ENCODE measurements around the gene GNA12.
A peak's percentile ranks its signal among the peaks of the same experiment; 100 is the strongest.
"Not testable (repeated sequence)": the region's sequence is repeated elsewhere in the genome, so short reads cannot be mapped to it uniquely, and the experiment has no call there.

The GNA12 gene

DNA sequence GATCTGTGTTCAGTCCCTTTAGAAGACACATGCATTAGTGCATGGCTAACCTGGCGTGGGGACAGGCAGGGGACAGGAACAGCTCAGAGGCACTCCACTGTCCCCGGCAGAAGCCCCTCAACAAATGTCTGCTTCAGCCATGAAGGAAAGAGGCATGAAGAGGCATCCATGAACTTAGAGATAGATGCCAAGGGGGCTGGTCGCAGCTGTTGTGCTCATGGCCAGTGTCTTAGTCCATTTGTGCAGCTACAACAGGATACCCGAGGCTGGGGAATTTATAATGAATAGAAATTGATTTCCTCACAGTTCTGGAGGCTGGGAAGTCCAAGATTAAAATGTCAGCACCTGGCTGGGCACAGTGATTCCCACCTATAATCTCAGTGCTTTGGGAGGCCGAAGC lies 14.5 kb upstream of the GNA12 start:
- no peak overlapping the region for H3K4me3 ChIP-seq
- H3K36me3 ChIP-seq = peaks cover 37% of the 10 kb centered on the region
- peaks cover 52% of the 10 kb centered on the region for H3K4me1 ChIP-seq
- 0 out of 2 replicates have a peak, but pooled peaks cover 8% of the 10 kb centered on the region for H3K9me3 ChIP-seq
- H3K27me3 ChIP-seq = no peaks in the 10 kb centered on the region
- H3K27ac ChIP-seq = no peak overlapping the region
- TF ChIP-seq Cebpa-rat (IDR thresholded peaks at IDR 0.05) = no peak
- no peak overlapping the region for H3K9ac ChIP-seq
- no peaks in the 10 kb centered on the region for H4K20me1 ChIP-seq
- no peak overlapping the region for H3K4me2 ChIP-seq

DNA sequence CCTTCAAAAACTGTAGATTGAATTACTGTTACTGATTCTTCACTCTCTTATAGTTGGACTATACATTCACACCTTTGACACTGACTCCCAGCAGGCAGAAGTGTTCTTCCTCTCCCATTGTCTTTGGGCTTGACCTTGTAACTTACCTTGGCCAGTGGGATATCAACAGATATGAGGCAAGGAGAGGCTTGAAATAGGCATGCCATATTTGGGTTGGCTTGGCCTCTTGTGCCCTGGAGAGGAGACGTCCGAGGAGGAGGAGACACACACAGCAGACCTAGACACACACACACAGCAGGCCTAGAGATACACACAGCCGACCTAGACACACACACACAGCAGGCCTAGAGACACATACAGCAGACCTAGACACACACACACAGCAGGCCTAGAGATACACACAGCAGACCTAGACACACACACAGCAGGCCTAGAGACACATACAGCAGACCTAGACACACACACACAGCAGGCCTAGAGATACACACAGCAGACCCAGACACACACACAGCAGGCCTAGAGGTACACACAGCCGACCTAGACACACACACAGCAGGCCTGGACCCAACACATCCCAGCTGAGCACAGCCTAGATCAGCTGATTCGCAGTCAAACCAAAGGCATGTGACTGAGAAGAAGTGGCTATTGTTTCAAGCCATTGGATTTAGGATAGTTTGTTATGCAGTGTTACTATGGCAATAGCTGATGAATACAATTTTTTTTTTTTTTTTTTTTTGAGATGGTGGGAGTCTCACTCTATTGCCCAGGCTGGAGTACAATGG lies 12.5 kb upstream of the GNA12 start:
- 0 out of 2 replicates have a peak, but pooled peaks cover 8% of the 10 kb centered on the region for H3K9me3 ChIP-seq
- peaks cover 43% of the 10 kb centered on the region for H3K4me1 ChIP-seq
- H3K4me2 ChIP-seq = no peak overlapping the region
- H3K27ac ChIP-seq = no peak overlapping the region
- no peak overlapping the region for H3K4me3 ChIP-seq
- H3K9ac ChIP-seq = no peak overlapping the region
- H3K27me3 ChIP-seq = no peaks in the 10 kb centered on the region
- no peak for TF ChIP-seq Cebpa-rat (IDR thresholded peaks at IDR 0.05)
- no peaks in the 10 kb centered on the region for H4K20me1 ChIP-seq
- peaks cover 37% of the 10 kb centered on the region for H3K36me3 ChIP-seq

DNA sequence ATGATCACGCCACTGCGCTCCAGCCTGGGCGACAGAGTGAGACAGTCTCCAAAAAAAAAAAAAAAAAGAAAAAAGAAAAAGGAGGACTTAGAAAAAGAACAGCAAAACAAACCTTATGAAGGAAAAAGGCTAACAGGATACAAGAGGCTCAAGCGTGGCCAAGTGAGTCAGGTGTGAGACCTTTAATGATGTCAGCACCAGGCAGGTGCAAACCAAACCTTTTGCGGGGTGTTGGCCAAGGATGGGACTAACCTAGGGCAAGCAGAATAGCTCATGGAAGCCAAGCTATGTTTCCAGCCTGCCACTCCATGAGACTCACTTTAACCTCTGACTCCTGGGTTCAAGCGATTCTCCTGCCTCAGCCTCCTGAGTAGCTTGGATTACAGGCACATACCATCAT lies 11.3 kb upstream of the GNA12 start:
- H3K9ac ChIP-seq = no peak overlapping the region
- peaks cover 43% of the 10 kb centered on the region for H3K4me1 ChIP-seq
- no peak overlapping the region for H3K4me2 ChIP-seq
- no peaks in the 10 kb centered on the region for H4K20me1 ChIP-seq
- H3K27me3 ChIP-seq = no peaks in the 10 kb centered on the region
- H3K36me3 ChIP-seq = peaks cover 31% of the 10 kb centered on the region
- H3K27ac ChIP-seq = no peak overlapping the region
- no peak overlapping the region for H3K4me3 ChIP-seq
- H3K9me3 ChIP-seq = 0 out of 2 replicates have a peak, but pooled peaks cover 8% of the 10 kb centered on the region
- TF ChIP-seq Cebpa-rat (IDR thresholded peaks at IDR 0.05) = no peak

DNA sequence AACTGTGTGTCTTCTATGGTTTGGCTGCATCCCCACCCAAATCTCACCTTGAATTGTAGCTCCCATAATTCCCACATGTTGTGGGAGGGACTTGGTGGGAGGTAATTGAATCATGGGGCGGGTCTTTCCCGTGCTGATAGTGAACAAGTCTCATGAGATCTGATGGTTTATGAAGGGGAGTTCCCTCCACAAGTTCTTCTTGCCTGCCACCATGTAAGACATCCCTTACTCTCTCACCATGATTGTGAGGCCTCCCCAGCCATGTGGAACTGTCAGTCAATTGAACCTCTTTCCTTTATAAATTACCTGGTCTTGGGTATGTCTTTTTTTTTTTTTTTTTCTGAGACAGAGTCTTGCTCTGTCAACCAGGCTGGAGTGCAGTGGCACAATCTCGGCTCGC lies 9.4 kb upstream of the GNA12 start:
- Histone ChIP-seq H3K4me2 (peak overlapping the region; percentile 21; the same call in 1 of the 2 replicates), H3K4me1 (peaks cover 33% of the 10 kb centered on the region), H3K9me3 (peaks cover 21% of the 10 kb centered on the region; the same call in 1 of the 2 replicates), H3K36me3 (peaks cover 39% of the 10 kb centered on the region)
- H3K27me3 ChIP-seq, H3K9ac ChIP-seq, H3K27ac ChIP-seq, H4K20me1 ChIP-seq, H3K4me3 ChIP-seq: not testable (repeated sequence)

DNA sequence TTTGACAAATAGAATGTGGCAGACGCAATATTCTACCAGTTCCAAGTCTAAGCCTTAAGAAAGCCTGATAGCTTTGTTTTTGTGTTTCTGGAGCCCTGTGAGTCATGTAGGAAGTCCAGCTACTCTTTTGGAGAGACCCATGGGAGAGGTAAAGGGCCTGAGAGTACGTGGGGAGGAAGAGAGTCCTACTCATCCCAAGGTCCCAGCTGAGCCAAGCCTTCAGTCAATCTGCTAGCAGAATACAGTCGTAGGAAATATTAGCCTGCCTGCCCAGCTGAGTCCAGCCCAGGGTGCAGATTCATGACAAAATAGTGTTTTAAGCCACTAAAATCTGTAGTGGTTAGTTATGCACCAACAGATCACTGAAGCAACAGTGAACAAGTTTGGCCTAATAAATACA lies 9.0 kb upstream of the GNA12 start:
- H4K20me1 ChIP-seq = no peaks in the 10 kb centered on the region
- H3K4me3 ChIP-seq = no peak overlapping the region

DNA sequence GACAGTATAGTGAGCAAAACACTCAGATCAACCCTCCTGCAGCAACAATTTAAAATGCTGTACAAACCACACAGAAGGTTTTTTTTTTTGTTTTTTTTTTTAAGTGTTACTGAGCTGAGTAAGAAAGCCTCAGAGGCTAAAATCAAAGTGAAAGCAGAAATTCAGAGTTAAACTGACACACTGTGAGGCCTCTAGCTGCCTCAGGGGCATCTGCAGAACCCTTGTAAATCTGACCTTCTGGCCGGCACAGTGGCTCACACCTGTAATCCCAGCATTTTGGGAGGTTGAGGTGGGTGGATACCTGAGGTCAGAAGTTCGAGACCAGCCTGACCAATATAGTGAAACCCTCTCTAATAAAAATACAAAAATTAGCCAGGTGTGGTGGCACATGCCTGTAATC lies 7.4 kb upstream of the GNA12 start:
- Histone ChIP-seq H3K4me2 (peak overlapping the region; percentile 12; the same call in 1 of the 2 replicates), H3K4me1 (peaks cover 19% of the 10 kb centered on the region), H3K9me3 (peaks cover 21% of the 10 kb centered on the region; the same call in 1 of the 2 replicates), H3K36me3 (peaks cover 35% of the 10 kb centered on the region), H3K4me3 (no peak overlapping the region), H3K27me3 (no peaks in the 10 kb centered on the region), H3K9ac (no peak overlapping the region), H3K27ac (no peak overlapping the region), H4K20me1 (no peaks in the 10 kb centered on the region)
- no peak for TF ChIP-seq Cebpa-rat (IDR thresholded peaks at IDR 0.05)

More for the DNA sequence above, 9.0 kb upstream of the GNA12 start:
- Histone ChIP-seq H3K36me3 (peaks cover 40% of the 10 kb centered on the region), H3K27ac (no peak overlapping the region), H3K9me3 (peaks cover 21% of the 10 kb centered on the region; the same call in 1 of the 2 replicates), H3K4me2 (peak overlapping the region; percentile 21), H3K4me1 (peaks cover 29% of the 10 kb centered on the region), H3K27me3 (no peaks in the 10 kb centered on the region), H3K9ac (no peak overlapping the region)
- TF ChIP-seq Cebpa-rat (IDR thresholded peaks at IDR 0.05) = no peak

DNA sequence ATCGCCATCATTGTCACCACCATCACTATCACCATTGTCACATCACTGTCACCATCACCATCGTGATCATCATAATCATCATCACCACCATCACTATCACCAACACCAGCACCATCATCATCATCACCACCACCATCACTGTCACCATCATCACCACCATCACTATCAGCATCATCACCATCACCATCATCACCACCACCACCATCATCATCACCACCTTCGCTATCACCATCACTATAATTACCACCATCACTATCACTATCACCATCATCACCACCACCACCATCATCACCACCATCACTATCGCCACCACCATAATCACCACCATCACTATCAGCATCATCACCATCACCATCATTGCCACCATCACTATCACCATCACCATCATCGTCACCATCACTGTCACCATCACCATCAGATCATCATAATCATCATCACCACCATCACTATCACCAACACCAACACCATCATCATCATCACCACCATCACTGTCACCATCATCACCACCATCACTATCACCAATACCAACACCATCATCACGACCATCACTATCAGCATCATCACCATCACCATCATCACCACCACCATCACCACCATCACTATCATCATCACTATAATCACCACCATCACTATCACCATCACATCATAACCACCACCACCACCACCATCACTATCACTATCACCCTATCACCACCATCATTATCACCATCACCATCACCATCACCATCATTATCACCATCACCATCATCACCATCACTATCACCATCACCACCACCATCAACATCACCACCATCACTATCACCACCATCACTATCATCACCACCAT lies 6.0 kb upstream of the GNA12 start:
- no peak overlapping the region for H3K4me3 ChIP-seq
- peaks cover 30% of the 10 kb centered on the region; the same call in 1 of the 2 replicates for H3K9me3 ChIP-seq
- H3K36me3 ChIP-seq = peaks cover 37% of the 10 kb centered on the region
- peaks cover 19% of the 10 kb centered on the region for H3K4me1 ChIP-seq
- no peak for TF ChIP-seq Cebpa-rat (IDR thresholded peaks at IDR 0.05)
- no peak overlapping the region for H3K27ac ChIP-seq
- no peaks in the 10 kb centered on the region for H3K27me3 ChIP-seq
- no peaks in the 10 kb centered on the region for H4K20me1 ChIP-seq
- H3K4me2 ChIP-seq = no peak overlapping the region
- H3K9ac ChIP-seq = no peak overlapping the region

DNA sequence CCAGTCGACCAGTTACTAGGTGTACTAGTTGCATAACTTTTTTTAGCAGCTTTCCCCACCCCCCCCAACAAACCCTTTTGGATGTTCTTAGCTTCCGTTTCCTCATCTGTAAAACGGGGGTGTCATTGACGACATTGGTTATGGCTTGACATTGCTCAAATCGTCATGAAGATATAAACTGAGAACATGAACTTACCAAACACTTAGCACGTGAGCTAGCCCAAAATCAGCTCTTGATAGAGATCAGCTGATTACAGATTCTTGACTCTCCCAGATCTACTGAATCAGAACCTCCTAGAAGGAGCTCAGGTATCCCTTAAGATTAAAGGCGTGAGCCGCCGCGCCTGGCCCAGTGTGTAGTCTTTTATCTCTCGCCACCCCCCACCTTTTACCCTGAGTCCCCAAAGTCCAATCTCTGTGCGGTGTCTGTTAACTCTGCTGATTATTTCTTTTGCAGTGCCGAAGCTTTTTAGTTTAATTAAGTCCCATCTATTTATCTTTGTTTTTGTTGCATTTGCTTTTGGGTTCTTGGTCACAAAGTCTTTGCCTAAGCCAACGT lies 1.0 kb upstream of the GNA12 start:
- H3K27me3 ChIP-seq = no peaks in the 10 kb centered on the region
- H3K9ac ChIP-seq = no peak overlapping the region
- peaks cover 49% of the 10 kb centered on the region for H3K36me3 ChIP-seq
- H3K27ac ChIP-seq = no peak overlapping the region
- peak overlapping the region; percentile 91 for H3K4me3 ChIP-seq
- peaks cover 38% of the 10 kb centered on the region for H3K4me1 ChIP-seq
- peaks cover 20% of the 10 kb centered on the region; the same call in 1 of the 2 replicates for H3K9me3 ChIP-seq
- H4K20me1 ChIP-seq = peaks cover 32% of the 10 kb centered on the region
- peak overlapping the region; percentile 58 for H3K4me2 ChIP-seq
- TF ChIP-seq Cebpa-rat (IDR thresholded peaks at IDR 0.05) = no peak

DNA sequence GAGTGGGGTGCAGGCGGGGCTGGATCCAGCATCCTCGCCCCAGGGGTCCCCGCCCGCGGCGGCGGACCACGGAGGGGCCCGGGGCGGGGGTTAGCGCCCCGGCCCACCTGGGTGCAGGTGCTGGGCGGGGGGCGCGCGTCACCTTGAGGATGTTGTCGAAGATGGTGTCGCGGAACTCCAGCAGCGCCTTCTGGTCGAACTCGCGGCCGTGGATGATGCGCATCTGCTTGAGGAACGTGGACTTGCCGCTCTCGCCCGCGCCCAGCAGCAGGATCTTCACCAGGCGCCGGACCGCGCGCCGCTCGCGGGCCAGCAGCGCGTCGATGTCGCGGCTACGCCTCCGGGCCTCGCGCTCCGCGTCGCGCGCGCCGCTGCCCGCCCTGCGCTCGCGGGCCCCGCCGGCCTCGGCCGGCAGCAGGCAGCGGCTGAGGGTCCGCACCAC lies 376 bp downstream of the GNA12 start:
- peaks cover 9% of the 10 kb centered on the region; the same call in 1 of the 2 replicates for H3K9me3 ChIP-seq
- no peak for TF ChIP-seq Cebpa-rat (IDR thresholded peaks at IDR 0.05)
- peak overlapping the region; percentile 91 for H3K4me3 ChIP-seq
- H4K20me1 ChIP-seq = peaks cover 42% of the 10 kb centered on the region
- peaks cover 52% of the 10 kb centered on the region for H3K4me1 ChIP-seq
- H3K27me3 ChIP-seq = no peaks in the 10 kb centered on the region
- peak overlapping the region; percentile 91 for H3K9ac ChIP-seq
- H3K4me2 ChIP-seq = peak overlapping the region; percentile 97
- peak overlapping the region; percentile 90 for H3K27ac ChIP-seq
- peaks cover 46% of the 10 kb centered on the region for H3K36me3 ChIP-seq

Data from BLaER1 (cell line).